Erythroblast (primary cell): ENCODE results near the gene FAM13C.

Source experiments
- DNase-seq, 2 experiments: peaks; one replicate each; lab custom pipeline; 2025; lab: John Stamatoyannopoulos, UW
- GATA1 ChIP-seq: IDR thresholded peaks from 2 replicates; pipeline ENCODE4 v1.6.1; 2011; ENCODE audit warnings: low read depth, mild to moderate bottlenecking, control low read depth, low read length, moderate library complexity
- POLR2A ChIP-seq: IDR thresholded peaks from 2 replicates; pipeline ENCODE4 v1.6.1; 2011; ENCODE audit warnings: mild to moderate bottlenecking, low read length

FAM13C gene

GRCh38 chr10:59339351-59339750 is 23.0 kb downstream of the FAM13C start:
- TF ChIP-seq GATA1: no peak
- no peak for TF ChIP-seq POLR2A
- no peak for DNase-seq

GRCh38 chr10:59337201-59337652 is 25.1 kb downstream of the FAM13C start:
- no peak for TF ChIP-seq GATA1
- DNase-seq: no peak

- no peak for DNase-seq
Observed at GRCh38 chr10:59336632-59337031, 25.7 kb downstream of the FAM13C start.

GRCh38 chr10:59335497-59335896 is 26.9 kb downstream of the FAM13C start:
- TF ChIP-seq GATA1: no peak
- no peak for TF ChIP-seq POLR2A
- no peak for DNase-seq

More at GRCh38 chr10:59336632-59337031, 25.7 kb downstream of the FAM13C start:
- no peak for TF ChIP-seq GATA1
- no peak for TF ChIP-seq POLR2A

GRCh38 chr10:59333701-59334100 is 28.6 kb downstream of the FAM13C start:
- no peak for DNase-seq
- TF ChIP-seq GATA1: no peak
- no peak for TF ChIP-seq POLR2A

- DNase-seq: no peak
- TF ChIP-seq GATA1 (no peak), POLR2A (no peak)
Observed at GRCh38 chr10:59332581-59332980, 29.8 kb downstream of the FAM13C start.

GRCh38 chr10:59331661-59332060 is 30.7 kb downstream of the FAM13C start:
- DNase-seq: no peak
- TF ChIP-seq GATA1 (no peak), POLR2A (no peak)

- no peak for TF ChIP-seq POLR2A
- no peak for TF ChIP-seq GATA1
- no peak for DNase-seq
Observed at GRCh38 chr10:59325116-59325515, 37.2 kb downstream of the FAM13C start.

- no peak for DNase-seq
- TF ChIP-seq POLR2A: no peak
- TF ChIP-seq GATA1: no peak
Observed at GRCh38 chr10:59324597-59324996, 37.8 kb downstream of the FAM13C start.

GRCh38 chr10:59323831-59324401 is 38.4 kb downstream of the FAM13C start:
- DNase-seq: no peak
- TF ChIP-seq POLR2A: no peak

GRCh38 chr10:59323036-59323459 is 39.3 kb downstream of the FAM13C start:
- TF ChIP-seq GATA1: no peak
- TF ChIP-seq POLR2A: no peak
- no peak for DNase-seq

GRCh38 chr10:59322131-59322530 is 40.2 kb downstream of the FAM13C start:
- no peak for DNase-seq
- no peak for TF ChIP-seq GATA1
- no peak for TF ChIP-seq POLR2A

- TF ChIP-seq GATA1 (no peak), POLR2A (no peak)
- no peak for DNase-seq
Observed at GRCh38 chr10:59320355-59320754, 42.0 kb downstream of the FAM13C start.

- no peak for TF ChIP-seq POLR2A
- TF ChIP-seq GATA1: no peak
- no peak for DNase-seq
Observed at GRCh38 chr10:59319854-59320253, 42.5 kb downstream of the FAM13C start.

GRCh38 chr10:59317066-59317465 is 45.3 kb downstream of the FAM13C start:
- DNase-seq: no peak
- no peak for TF ChIP-seq POLR2A
- no peak for TF ChIP-seq GATA1

GRCh38 chr10:59315465-59315864 is 46.9 kb downstream of the FAM13C start:
- no peak for TF ChIP-seq POLR2A
- no peak for TF ChIP-seq GATA1
- DNase-seq: no peak
